Measurements from ENCODE around the gene PIK3R5.

PIK3R5 gene

DNA sequence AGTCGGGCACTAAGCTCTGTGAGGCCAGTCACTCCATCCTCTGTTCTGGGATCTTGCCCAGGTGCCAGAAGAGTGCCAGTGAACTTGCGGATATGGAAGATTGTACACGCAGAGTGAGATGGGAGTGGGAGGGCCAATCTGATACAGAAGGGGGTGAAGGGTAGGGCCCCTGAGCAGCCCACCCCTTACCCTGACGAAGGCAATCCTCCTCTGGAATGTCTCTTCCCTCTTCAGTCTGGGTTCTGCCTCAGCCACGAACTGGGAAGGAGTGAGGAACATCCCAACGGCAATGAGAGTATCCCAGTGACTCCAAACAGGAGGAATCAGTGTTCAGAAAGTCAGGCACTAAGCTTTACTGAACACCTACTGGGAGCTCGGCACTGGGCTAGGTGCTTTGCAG lies 86.1 kb downstream of the PIK3R5 start:
- DNase-seq (ENCODE audit: low spot score) = no peak

DNA sequence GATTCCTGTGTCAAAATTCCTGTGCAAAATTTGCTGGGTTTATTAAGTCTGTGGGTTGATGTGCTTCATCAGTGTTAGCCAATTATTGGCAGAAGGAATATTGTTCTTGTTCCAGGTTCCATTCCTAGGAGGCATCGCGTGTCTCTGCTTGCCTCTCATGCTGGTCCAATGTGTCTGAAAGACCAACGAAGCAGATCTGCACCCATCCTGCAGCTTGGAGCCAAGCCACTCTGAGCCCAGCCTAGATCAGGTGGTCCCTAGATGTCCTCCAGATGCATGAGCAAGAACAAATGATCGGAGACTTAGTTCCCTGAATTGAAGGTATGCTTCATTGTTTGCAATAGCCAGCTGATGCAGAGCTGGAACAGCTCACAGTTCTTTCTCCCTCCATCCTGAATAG lies 87.5 kb downstream of the PIK3R5 start:
- DNase-seq (ENCODE audit: low spot score) = no peak

DNA sequence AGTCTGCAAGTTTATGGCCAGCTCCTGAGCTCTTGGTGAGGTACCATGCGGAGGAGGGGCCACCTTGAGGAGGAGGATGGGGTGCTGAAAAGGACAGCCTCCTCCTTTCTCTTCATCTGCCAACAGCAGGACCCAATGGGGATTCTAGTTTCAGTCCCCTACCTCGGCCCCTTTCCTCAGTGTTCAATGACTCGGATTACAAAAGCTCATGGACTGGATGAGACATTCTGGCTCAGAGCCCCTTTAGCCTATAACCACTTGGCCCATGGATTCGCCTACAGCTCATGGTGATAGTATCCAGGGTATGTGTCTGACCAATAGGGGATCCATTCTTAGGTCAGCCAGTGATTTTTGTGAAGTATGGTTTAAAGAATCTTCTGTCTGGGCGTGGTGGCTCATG lies 89.5 kb downstream of the PIK3R5 start:
- no peak for DNase-seq (ENCODE audit: low spot score)

DNA sequence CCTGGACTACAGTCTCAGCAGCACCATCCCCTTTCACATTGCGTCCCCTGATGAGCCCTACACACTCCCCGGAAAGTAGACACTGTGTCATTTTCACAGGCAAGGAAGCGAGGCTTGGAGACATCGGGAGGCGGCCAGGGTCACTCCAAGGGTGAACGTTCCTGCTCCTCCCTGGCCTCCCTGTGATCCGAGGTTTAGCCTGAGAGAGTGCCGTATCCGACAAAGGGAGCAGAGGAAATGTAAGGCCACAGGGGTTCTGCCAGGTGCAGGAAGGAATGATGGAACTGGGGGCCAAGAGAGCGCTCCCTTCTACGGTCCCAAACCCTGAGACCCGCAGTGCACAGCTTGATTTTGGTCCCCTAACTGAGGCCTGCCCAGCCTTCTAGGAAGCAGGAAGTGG lies 90.1 kb downstream of the PIK3R5 start:
- DNase-seq (ENCODE audit: low spot score) = no peak

DNA sequence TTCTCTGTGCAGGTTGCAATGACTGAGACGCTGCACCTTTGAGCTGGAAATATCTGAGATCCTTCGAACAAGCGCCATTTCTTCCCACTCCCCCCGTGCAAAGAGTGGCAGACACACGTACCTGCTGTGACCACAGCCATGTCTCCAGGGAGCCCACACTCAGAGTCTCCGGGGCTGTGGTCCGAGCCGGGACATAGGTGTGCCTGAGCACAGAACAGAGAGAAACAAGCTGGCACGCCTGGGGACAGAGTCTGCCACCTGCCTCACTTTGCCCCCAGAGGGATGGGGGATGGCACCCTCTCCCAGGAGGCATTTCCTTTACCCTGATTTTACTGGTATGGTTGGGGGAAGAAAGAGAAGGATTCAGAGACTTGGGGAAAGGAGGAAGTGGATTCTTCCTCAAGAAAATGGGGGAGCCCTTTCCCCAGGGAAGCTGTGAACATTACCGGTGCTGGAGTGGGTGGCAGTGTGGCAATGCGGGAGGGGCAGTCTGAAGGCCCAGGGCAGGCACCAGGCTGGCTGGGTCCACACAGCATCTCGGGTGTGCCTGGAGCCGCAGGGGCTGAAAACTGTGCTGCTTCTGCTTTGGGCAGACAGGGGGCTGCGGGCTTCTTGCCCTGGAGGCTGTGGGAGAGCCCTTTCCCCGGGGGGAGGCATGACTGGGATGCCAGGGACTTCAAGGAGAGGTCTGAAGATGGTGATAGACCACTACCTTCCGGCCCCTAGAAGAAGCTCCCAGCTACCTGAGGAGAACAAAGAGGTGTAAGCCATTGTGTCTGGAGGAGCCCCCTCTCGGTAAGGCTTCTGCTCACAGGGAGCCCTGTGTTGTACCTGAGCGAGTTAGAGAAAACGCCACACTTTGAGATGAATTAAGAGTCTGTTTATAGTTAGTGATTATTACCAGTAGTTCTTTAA lies 91.4 kb downstream of the PIK3R5 start:
- DNase-seq (ENCODE audit: low spot score) = no peak

DNA sequence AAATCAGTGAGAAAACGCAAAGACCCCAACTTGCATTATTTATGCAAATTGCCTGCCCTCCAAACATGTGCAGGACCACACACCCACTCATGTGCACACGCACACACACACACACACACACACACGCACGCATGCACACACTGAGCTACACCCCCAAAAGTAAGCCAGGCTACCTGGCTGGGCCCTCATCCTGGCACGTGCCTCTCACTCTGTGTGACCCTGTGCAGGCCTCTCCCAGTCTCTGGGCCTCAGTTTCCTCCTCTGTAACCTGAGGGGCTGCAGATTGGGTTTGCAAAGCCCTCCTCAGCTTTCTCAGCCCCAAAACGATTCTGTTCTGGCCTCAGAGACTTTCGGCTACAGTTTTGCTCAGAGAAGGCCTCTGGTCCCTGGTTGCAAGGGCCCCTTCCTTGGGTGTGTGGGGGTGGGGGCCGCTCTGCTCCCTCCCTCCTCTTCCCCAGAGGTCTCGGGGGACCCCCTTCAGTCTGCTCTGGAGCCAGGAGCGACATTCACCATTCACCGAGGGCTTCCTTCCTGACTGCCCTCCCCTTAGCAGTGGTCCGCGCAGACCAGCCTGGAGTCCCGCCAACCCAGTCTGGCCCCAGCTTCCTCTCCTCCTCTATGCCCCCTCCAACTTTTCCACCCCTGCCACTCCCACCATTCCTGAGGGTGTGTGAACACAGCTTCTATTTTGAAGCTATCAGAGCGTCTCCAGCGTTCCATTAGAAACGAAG lies 92.6 kb downstream of the PIK3R5 start:
- no peak for DNase-seq (ENCODE audit: low spot score)

DNA sequence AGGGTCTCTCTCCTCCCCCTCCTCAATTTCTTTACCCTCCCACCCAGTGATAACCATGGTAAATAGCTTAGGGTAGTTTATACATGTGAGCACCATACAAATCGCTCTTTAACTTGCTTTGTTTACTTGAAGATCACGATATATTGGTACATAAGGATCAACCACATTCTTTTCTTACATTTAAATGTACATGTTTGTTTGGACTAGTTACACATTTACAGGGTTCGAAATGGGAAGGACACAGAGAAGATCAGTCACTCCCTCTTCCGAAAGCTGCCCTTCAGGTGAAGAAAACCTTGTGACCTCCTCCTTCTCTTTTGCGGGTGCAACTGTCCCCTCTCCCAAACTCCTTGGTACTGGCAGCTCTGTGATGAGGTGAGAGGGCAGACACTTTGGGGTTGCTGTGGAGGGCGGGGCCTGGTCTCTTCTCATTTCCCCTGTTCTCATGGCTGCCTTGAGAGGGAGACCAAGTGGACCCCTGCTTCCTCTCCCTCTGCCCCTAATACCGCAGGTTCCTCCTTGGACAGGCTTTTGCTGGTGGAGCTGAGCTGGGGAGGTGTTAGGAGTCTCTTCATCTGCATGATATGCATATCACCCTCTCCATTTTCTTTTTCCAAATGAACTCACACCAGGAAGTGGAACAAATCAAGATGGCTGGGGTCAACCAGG lies 93.3 kb downstream of the PIK3R5 start:
- DNase-seq (ENCODE audit: low spot score) = no peak

DNA sequence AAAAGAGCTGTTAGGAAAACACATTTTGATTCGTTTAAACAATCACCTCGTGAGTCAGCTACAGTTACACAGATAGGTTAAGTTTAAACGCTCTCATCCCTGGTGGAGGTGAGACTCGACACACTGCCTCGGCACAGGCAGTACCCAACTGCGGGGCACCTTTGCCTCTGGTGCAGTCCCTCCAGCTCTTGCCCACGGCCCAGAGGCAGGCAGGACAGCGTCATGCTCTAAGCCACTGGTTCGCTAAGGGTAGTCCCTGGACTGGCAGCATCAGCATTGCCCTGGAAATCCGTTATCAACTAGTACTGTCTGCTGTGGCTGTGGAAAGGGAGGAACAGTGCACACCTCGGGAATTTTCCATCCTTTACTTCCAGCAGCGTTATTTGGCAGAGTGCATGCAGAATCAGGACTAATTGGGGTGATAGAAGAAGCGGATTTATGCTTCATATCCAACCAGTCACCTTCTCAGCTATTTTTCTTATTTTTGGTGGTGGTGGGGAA lies 94.4 kb downstream of the PIK3R5 start:
- DNase-seq (ENCODE audit: low spot score) = no peak

DNA sequence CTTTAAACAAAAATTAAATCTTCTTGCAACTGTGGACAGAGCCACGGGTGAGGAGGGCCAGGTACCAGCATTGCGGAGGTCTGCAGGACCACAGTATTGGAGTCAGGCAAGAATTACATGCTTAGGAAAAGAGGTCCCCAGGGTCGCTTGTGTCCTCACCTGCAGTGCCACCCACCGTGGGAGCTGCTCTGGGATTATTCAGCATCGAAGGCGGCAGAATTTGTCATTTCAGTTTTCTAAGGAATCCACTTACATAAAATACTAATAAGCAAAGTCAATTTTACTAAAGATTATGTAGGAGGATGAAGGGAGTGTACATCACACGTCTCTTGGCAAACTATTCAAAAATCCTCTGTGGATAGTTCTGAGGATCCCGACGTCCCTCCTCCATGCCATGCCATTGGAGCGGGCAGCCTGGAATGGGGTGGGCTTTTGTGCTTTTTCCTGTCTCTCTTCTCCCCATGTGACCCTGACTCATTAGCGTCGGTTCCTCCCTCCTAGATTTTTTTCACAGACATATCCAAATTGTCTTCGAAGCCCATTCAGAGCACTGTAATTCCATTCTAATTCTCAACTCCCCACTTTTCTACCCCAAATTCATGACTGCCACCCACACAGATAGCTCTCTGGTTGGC lies 95.0 kb downstream of the PIK3R5 start:
- no peak for DNase-seq (ENCODE audit: low spot score)

DNA sequence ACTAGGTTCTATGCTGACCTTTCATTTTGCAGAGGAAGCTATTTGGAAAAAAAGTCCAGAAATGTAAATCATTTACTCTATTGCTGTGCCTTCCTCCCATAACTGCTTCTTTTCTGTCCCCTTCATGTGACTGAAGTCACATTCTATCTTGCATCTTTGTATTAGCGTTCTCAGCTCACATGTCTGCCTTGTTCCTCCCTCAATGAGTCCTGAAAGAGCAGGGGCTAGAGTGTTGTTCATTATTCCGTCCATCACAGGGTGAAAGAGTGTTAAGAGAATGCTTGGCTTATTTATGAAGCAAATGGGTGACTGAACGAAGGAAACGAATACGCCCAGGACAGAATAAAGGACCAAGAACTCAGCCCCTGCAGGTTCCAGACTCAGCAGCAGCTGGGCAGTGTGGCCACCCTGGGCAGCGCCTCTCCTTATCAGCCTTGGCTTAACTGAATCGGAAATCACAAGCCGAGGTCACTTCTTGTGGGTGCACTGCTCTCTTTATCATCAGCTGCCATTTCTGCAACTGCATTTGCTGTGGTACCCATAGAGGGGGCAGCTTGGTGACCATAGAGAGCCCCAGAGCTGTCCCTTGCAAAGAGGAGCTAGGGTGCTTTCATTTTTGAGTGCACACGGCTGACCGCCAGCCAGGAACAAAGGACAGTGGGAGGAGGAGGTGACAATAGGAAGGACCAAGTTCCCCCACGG lies 96.2 kb downstream of the PIK3R5 start:
- DNase-seq (ENCODE audit: low spot score) = no peak

DNA sequence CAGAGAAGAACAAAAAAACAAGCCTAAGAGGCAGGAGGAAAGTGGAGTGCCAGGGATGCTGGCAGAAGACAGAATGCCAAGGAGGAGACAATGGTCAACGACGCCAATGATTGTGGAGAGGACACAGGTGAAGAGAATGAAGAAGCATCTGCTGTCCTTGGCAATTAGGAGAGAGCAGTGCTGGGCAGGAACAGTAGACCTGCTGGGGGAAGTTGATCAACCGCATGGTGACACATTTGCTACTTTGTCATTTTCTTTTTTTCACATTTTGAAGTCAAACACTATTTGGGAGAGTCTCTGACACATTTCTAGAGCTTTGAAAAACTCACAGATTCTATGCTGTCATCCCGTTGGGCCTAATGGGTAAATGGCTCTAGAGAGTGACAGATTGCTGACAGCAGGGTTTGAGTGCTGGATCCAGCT lies 97.0 kb downstream of the PIK3R5 start:
- DNase-seq (ENCODE audit: low spot score) = peak; percentile 72

DNA sequence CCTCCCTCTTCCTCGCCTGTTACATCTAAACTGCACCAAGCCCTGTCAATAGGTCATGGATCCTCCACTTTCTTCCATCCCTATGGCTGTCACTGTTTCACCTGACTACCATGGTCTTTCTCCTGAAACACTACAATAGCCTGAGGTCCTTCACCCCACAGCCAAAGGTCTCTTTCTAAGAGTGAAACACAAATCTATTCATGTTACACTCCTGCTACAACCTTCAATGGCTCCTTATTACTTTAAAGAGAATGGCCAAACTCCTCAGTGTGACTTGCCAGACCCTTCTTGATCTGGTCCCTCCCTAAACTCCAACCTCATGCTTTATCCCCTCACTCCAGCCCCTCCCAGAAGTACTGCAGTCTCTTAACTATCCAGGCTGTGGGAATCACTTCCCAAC lies 97.4 kb downstream of the PIK3R5 start:
- DNase-seq (ENCODE audit: low spot score) = no peak

DNA sequence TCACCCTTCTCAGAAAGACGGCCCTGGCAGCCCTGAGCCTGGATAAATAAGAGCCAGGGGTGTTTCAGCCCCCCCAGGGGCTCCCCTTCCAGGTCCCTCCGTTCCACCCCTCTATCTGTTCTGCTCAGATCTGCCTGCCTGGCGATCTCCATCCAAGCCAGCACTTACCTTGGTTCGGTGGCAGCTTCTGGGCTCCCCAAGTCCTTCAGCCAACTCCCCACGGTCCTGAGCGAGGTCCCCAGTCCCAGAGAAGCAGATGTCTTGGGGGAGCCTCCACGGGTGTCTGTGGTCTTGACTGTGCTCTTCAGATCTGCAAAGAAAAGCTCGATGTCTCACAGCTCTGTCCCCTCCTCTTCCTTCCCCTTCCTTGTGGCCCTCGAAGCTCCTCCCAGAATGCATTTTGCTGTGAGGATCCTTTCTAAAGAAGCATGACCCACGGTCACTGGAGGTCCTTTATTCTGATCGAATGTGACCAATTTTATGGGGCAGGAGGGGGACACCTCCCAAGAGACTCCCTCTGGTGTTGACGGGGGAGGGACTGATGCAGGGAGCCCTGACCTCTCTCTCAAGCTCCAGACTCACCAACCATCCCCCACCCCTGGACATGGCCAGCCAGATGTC lies 98.0 kb downstream of the PIK3R5 start, which contains the start of gene PIK3R6:
PIK3R6 (minus strand) TSS at position 314 of the 621 bp plus-strand sequence. CDS start 17,880 bp downstream, outside the sequence.
- DNase-seq (ENCODE audit: low spot score) = no peak

DNA sequence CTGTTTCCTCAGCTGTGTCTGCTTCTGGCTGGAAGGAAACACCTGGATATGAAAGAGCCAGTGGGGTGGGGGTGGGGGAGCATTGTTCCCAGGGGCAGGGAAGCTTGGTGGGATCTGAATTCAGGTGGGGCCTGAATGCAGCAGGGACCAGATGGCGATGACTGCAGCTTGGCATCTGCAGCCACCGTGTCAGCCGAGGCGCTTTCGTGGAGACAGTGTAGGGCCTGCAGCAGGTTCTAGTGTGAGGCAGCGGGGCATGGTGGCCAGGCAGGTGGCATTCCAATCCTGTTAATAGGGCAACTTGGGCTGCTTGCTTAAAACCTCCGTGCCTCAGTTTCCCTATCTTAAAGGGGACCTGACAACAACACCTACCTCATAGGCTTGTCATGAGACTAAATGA lies 99.7 kb downstream of the PIK3R5 start:
- no peak for DNase-seq (ENCODE audit: low spot score)

DNA sequence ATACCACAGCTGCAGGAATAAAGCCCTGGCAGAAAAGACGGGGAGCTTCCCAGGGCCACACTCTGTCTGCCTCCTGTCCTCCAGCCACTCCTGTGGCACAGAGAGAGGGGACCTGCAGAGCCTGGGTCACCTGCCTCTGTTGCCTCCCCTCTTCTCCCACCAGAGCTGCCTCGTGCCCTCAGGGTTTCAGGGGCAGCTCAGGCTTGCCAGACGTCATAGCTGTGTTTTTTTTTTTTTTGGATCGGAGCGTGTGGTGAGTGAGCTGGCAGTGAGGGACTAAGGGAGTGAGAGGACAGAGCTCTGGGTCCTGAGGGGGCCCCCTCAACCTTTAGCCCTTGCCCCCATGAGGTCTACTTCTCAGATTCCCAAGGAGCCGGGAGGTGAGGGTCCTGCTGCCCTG lies 100.1 kb downstream of the PIK3R5 start:
- DNase-seq (ENCODE audit: low spot score) = no peak

DNA sequence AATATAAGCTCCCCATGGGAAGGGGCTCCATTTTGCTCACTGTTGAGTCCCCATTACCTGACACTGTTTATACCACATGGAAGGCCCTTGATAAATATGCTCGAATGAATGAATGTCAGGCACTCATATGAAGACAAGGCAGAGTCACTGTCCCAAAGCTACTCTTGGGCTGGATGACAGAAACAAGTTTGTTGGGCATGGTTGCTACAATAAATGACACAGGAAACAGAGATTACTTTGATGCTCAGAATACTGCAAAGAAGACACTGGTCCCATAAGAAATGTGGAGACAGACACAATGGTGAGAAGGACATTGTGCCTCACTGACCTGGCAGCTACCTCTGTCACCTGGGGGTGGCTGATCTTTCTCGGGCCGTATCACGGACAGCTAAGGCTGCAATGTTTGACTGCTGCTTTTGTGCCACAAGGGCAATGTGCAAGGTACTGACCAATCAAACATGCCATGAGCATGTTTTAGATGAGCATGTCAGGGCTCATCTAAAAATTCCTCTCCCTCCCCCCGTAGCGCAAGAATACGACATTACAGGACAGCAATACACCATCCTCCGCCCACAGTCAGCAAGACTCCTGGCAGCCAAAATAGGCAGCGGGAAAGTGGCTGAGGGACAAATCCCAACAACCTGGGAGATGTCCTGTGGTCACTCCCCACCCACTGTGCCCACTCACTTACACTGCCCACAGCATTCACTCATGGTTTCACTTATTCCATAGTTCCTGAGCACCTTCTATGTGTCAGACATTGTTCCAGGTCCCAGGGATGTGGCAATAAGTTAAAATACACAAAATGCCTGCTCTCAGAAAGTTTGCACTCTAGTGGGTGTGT lies 103.1 kb downstream of the PIK3R5 start:
- DNase-seq (ENCODE audit: low spot score) = no peak

DNA sequence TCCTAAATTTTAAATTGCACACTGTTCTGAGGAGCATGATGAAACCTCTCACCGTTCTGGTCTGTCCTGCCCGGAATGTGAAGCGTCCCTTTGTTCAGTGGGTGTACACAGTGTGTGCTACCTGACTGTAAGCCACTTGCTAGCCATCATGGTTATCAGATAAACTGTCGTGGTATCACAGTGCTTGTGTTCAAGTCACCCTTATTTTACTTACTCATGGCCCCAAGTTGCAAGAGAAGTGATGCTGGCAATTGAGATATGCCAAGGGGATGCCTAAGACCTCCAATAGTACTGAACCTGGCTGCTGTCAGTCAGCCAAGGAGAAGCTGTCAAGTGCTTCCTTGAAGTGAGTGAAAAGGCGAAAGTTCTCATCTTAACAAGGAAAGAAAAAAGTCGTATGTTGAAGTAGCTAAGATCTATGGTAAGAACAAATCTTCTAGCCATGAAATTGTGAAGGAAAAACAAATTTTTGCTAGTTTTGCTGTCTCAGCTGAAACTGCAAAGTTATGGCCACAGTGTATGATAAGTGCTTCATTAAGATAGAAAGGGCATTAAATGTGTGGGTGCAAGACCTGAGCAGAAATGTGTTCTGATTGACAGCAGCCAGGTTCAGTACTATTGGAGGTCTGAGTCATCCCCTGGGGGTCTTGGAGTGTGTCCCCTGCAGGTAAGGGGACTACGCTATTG lies 103.9 kb downstream of the PIK3R5 start:
- DNase-seq (ENCODE audit: low spot score) = no peak

DNA sequence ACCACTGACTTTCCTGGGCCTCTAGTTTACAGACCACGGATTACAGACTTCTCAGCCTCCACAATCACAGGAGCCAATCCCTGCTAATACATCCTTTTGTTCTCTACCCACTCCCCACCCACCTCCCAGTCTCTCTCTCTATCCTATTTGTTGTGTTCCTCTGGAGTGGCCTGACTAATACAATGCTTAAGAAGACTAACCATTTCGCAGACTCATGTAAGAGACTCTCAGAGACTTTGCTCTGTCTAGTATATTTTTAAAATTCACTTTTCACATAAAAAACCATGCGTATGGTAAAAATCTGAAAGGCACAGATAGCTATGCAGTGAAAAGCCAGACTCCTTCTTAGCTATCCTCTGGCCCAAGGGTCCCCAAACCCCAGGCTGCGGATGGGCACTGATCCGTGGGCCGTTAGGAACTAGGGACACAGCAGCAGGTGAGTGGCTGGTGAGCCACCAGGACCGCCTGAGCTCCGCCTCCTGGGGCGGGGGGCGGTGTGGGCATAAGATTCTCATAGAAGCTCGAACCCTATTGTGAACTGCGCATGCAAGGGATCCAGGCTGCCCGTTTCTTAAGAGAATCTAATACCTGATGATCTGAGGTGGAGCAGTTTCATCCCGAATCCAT lies 105.6 kb downstream of the PIK3R5 start:
- DNase-seq (ENCODE audit: low spot score) = no peak
